HG03039 (cell line): ENCODE measurements around the gene FNDC3B.
"Not testable (repeated sequence)": the region's sequence is repeated elsewhere in the genome, so short reads cannot be mapped to it uniquely, and the experiment has no call there.

Experiments used
- ATAC-seq: cut with Tn5 transposase; IDR thresholded peaks from one replicate; pipeline ENCODE4 v1.9.1; 2021; ENCODE audit warnings: mild to moderate bottlenecking, moderate library complexity; ENCODE audit not compliant: unreplicated experiment

The FNDC3B gene

GRCh38 chr3:172039436-172040077, at the start of gene FNDC3B:
Gene FNDC3B, plus strand, starts transcription at chr3:172039578. Its CDS starts 72,902 bp downstream, at chr3:172112480.
- peak; percentile 60 for ATAC-seq

DNA sequence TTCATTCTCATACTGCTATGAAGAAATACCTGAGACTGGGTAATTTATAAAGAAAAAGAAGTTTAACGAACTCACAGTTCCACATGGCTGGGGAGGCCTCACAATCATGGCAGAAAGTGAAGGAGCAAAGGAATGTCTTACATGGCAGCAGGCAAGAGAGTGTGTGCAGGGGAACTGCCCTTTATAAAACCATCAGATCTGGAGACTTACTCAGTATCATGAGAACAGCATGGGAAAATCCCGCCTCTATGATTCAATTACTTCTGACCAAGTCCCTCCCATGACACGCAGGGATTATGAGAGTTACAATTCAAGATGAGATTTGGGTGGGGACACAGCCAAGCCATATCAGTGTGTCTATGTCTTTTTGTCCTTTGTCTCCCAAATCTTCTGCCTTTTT, 49.1 kb upstream of the FNDC3B start:
- ATAC-seq: not testable (repeated sequence)

DNA sequence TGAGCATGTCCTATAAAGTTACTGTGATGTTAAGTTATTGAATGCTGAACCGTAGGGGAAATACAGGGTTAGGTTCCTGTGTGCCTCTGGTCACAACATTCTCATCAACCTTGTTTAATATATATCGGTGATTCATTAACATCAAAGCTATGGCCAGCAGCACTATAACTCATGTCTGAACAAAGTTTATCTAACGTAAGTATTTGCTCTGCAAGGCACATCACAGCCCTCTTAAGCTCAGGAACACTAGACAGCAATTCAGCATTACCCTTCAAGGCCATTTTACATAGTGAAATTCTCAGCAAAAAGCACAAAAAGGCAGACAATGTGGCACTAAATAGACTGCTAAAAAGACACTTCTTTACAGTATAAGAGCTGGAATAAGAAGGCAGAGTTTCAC, 48.2 kb upstream of the FNDC3B start:
- no peak for ATAC-seq

DNA sequence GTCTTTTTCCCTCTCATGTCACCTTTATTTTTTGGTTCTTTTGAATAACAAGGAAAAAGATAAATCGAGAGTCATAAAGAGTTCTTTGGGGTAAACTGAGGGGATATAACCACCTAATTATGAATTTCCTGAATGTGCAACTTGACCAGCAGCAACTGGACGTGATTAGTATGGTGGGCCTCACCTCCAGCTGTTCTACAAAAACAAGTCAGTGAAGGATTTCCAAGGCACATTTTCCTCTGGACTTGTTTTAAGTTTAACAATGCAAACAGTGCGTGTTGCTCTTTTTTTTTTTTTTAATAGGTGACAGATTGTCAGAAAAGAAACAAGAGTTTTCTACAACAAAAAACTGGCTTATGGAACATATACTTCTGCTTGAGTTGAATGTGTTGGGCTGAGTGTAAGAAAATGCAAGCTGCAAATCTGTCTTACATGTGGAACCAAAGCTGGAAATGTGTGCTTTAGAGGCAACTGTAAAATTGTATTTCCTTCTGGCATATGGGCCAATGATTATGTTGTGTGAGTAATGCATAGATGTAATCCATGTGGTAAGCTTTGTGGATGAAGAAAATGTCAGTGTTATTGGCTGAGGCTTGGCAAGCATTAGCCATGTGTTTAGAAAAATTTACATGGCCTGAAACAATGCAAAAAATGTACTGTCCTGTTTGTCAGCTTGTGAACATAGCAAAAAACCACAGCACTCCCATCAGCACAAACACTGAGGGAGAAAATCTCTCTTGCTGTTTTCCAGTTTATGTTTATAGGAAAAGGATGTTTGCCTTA, 44.5 kb upstream of the FNDC3B start:
- no peak for ATAC-seq

DNA sequence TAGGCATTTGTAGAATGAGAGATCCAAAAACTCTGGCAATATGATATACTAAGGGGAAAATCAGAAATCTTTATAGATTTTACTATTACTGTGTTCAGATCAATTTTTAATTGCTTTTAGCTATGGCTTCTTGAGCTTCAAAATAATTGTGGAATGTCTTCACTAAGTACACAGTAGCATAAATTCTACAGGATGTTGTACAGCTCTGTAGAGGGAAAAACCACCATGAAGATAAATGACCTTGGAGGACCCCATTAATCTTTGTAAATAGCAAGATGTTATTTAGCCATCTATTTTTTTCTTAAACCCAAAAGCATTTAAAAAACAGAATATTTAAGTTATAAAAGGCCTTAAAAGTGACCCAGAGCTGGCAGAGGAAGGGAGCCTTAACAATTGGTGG, 43.9 kb upstream of the FNDC3B start:
- no peak for ATAC-seq

- no peak for ATAC-seq
Observed at GRCh38 chr3:171996178-171996817, 43.1 kb upstream of the FNDC3B start.

DNA sequence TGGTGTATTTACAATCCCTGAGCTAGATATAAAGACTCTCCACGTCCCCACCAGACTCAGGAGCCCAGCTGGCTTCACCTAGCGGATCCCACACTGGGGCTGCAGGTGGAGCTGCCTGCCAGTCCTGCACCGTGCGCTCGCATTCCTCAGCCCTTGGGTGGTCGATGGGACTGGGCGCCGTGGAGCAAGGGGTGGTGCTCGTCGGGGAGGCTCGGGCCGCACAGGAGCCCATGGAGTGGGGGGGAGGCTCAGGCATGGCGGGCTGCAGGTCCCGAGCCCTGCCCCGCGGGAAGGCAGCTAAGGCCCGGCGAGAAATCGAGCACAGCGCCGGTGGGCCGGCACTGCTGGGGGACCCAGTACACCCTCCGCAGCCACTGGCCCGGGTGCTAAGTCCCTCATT, 40.6 kb upstream of the FNDC3B start:
- not testable (repeated sequence) for ATAC-seq

- not testable (repeated sequence) for ATAC-seq
Observed at GRCh38 chr3:172001616-172002015, 37.8 kb upstream of the FNDC3B start.

- no peak for ATAC-seq
Observed at GRCh38 chr3:172002512-172003078, 36.8 kb upstream of the FNDC3B start.

DNA sequence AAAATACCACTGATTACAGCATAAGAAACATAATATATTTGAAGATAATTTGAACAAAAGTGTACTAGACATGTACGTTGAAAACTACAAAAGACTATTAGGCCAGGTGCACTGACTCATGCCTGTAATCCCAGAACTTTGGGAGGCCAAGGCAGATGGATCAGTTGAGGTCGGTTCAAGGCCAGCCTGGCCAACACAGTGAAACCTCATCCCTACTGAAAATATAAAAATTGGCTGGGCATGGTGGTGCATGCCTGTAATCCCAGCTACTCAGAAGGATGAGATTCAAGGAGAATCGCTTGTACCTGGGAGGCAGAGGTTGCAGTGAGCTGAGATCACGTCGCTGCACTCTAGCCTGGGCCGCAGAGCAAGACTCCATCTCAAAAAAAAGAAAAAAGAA, 36.2 kb upstream of the FNDC3B start:
- ATAC-seq: no peak

- no peak for ATAC-seq
Observed at GRCh38 chr3:172007065-172007370, 32.4 kb upstream of the FNDC3B start.

DNA sequence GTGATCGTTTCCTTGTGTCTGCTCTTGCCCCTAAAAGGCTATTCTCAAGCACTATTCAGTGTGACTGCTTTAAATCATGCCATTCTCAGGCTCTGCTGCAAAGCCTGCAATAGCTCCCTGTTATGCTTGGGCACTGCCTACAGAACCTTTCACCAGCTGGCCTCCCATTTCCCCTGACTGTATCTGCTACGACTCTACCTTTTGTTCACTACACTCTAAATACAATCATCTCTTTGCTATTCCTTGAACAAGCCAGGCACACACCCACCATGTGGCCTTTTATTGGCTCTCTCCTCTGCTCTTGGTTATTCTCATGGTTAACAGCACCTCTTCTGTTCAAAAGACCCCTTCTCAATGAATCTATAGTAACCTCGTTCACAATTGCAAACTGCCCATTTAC, 29.6 kb upstream of the FNDC3B start:
- no peak for ATAC-seq

GRCh38 chr3:172012775-172013174, 26.6 kb upstream of the FNDC3B start:
- ATAC-seq: no peak

DNA sequence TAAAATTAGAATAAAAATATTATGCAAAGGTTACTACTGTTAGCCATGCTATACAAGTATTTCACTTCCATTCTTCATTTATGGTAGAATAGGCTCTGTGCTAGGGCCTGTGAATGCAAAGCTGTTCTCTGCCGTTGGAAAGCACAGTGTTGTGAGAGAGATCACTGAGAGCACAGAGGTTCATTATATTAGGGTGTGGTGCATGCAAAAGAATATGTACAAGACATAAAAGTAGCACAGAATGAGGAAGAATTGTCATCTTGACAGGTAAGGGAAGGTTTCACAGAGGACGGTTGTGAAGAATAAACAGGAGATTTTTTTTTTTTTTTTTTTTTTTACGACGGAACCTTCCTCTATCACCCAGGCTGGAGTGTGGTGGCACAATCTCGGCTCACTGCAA, 25.2 kb upstream of the FNDC3B start:
- no peak for ATAC-seq

GRCh38 chr3:172018364-172018763, 21.0 kb upstream of the FNDC3B start:
- no peak for ATAC-seq

DNA sequence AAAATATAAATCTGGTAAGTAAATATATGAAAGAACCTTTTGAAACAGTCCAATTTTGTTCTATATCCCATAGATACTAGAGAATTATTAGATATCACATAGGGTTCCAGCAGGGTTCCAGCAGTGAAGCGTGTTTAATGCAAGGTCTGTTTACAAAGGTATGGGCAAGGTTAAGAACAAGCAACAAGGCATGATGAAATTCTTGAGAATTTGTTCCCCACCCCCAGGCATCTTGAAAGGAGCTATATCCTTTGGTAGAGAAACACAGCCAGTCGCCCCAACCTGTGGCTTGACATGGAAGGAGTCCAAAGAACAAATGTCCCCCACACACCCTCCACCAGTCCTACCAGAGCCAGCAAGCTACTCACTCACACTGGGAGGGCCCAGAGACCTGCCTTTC, 18.6 kb upstream of the FNDC3B start:
- no peak for ATAC-seq

DNA sequence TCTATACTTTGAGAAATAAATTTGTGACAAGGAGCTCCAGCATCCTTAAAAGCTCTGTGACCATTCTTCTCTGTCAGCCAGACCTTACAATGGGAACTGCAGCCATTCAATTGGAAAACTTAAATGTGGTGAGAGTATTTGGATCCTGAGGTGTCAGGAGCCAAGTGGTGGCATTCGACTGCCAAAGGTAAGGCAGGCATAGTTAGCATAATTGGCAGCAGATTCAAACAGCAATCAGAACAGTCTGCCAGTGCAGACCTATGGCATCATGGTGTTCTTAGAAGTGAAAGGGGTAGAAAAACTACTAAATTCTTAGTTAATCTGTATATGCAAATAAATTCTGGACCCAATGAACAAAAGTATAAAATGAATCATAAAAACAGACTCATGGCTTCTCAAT, 18.2 kb upstream of the FNDC3B start:
- ATAC-seq: no peak

DNA sequence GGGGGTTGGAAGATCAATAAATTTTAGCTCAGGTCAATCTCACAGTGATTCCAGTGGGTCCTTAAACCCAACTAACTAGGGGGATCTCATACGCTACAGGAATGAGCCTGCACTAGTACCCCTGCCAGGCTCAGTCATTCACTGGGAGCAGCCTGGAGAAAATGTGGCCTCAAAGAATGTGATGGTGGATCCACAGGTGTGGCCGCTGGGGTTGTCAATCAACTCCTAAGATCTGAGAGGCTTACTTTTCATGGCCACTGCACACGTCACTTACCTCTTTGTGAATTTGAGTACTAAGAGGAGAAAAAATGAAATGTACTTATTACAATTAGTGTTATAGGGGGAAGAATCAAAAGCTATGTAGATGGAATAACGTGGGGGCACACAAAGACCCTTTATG, 17.5 kb upstream of the FNDC3B start:
- ATAC-seq: no peak

- no peak for ATAC-seq
Observed at GRCh38 chr3:172023915-172024314, 15.5 kb upstream of the FNDC3B start.

- ATAC-seq: no peak
Observed at GRCh38 chr3:172024679-172025078, 14.7 kb upstream of the FNDC3B start.

DNA sequence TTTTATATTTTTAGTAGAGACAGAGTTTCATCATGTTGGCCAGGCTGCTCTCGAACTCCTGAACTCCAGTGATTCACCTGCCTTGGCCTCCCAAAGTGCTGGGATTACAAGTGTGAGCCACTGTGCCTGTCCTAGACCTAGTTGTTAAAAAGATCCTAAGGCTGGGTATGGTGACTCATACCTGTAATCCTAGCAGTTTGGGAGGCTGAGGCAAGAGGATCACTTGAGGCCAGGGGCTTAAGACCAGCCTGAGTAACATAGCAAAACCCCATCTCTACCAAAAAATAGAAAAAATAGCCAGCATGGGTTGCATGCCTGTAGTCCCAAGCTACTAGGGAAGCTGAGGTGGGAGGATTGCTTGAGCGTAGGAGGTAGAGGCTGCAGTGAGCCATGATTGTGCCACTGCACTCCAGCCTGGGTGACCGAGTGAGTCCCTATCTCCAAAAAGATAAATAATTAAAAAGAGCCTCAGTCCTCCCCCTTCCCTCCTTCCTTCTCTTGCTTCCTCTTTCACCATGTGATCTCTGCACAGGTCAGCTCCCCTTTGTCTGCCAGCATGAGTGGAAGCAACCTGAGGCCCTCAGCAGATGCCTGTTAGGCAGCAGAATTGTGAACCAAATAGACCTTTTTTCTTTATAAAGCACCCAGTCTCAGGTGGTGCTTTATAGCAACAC, 9.8 kb upstream of the FNDC3B start:
- no peak for ATAC-seq
